Hepatic stellate cell (primary cell): ENCODE data around the gene MLLT3.

ENCODE experiments used
- DNase-seq: peaks from one replicate; pipeline ENCODE4 v3.0.0; 2011; ENCODE audit warnings: low spot score

Gene MLLT3

GRCh38 chr9:20474496-20474895 is 147.8 kb downstream of the MLLT3 start:
- no peak for DNase-seq

GRCh38 chr9:20473515-20474013 is 148.7 kb downstream of the MLLT3 start:
- no peak for DNase-seq

GRCh38 chr9:20472342-20473045 is 149.8 kb downstream of the MLLT3 start:
- no peak for DNase-seq

- no peak for DNase-seq
Observed at GRCh38 chr9:20466328-20467008, 155.8 kb downstream of the MLLT3 start.

GRCh38 chr9:20464242-20464641 is 158.1 kb downstream of the MLLT3 start:
- no peak for DNase-seq

- DNase-seq, result no peak
Observed at GRCh38 chr9:20463823-20464222, 158.5 kb downstream of the MLLT3 start.

GRCh38 chr9:20462410-20462809 is 159.9 kb downstream of the MLLT3 start:
- DNase-seq, result no peak

GRCh38 chr9:20447291-20447690 is 175.0 kb downstream of the MLLT3 start:
- no peak for DNase-seq

- no peak for DNase-seq
Observed at GRCh38 chr9:20446248-20446647, 176.1 kb downstream of the MLLT3 start.

- no peak for DNase-seq
Observed at GRCh38 chr9:20442461-20443319, 179.6 kb downstream of the MLLT3 start.

- DNase-seq, result peak; percentile 12
Observed at GRCh38 chr9:20441711-20442423, 180.4 kb downstream of the MLLT3 start.

- no peak for DNase-seq
Observed at GRCh38 chr9:20441166-20441565, 181.1 kb downstream of the MLLT3 start.

GRCh38 chr9:20437476-20437875 is 184.8 kb downstream of the MLLT3 start:
- peak; percentile 6 for DNase-seq

- no peak for DNase-seq
Observed at GRCh38 chr9:20436476-20437195, 185.7 kb downstream of the MLLT3 start.

- no peak for DNase-seq
Observed at GRCh38 chr9:20428976-20429375, 193.3 kb downstream of the MLLT3 start.

GRCh38 chr9:20427359-20427758 is 194.9 kb downstream of the MLLT3 start:
- DNase-seq, result no peak

GRCh38 chr9:20426019-20426418 is 196.3 kb downstream of the MLLT3 start:
- DNase-seq, result no peak

- no peak for DNase-seq
Observed at GRCh38 chr9:20419533-20419932, 202.8 kb downstream of the MLLT3 start.

- DNase-seq, result no peak
Observed at GRCh38 chr9:20418485-20418884, 203.8 kb downstream of the MLLT3 start.

GRCh38 chr9:20417373-20418080 is 204.8 kb downstream of the MLLT3 start:
- no peak for DNase-seq

- no peak for DNase-seq
Observed at GRCh38 chr9:20414150-20414549, 208.1 kb downstream of the MLLT3 start.
